HCT116 (cell line): ENCODE data around the gene FRMPD3.

Experiments used
- CTCF ChIP-seq, 3 experiments: fragments of 200-600 bp in 1 of 3; sonication (generic) in 1 of 3; IDR thresholded peaks in 2 of 3; conservative IDR thresholded peaks in 1 of 3; 2 replicates each; pipeline ENCODE4 v1.5.1; 2012 to 2017; ENCODE audit warnings: low read depth in 2 of 3, low read length in 2 of 3, antibody characterized with exemption in 1 of 3, borderline replicate concordance in 1 of 3, control low read depth in 1 of 3, mild to moderate bottlenecking in 1 of 3, mixed read lengths in 1 of 3, mixed run types in 1 of 3, moderate library complexity in 1 of 3; ENCODE audit not compliant: insufficient read depth in 1 of 3
- TF ChIP-seq, protein P1 (sequence below): IDR thresholded peaks from 2 replicates; pipeline ENCODE4 v1.6.1; 2012

GRCh38 chrX:107445146-107445545 lies 4.3 kb upstream of the FRMPD3 start:
- no peak for TF ChIP-seq CTCF (IDR thresholded peaks at IDR 0.05 in 2 of 3, conservative IDR thresholded peaks at IDR 0.05 in 1 of 3; ENCODE audit: borderline replicate concordance in 1 of 3, insufficient read depth in 1 of 3, low read depth in 2 of 3, low read length in 2 of 3)
- TF ChIP-seq, protein P1, sequence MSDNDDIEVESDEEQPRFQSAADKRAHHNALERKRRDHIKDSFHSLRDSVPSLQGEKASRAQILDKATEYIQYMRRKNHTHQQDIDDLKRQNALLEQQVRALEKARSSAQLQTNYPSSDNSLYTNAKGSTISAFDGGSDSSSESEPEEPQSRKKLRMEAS, result no peak
